Mucosa of gallbladder (tissue), 1 donor: ENCODE data around the gene AGRP. TPM values are rescaled to one million over a fixed set of nuclear protein-coding genes. Genes with fewer than 3 reads are reported as not detected.
A peak's percentile ranks its signal among the peaks of the same experiment; 100 is the strongest.
"Not testable (repeated sequence)": the region's sequence is repeated elsewhere in the genome, so short reads cannot be mapped to it uniquely, and the experiment has no call there.

Experiments used
- DNase-seq: peaks from one replicate; pipeline ENCODE4 v3.0.0-alpha.2; 2020; ENCODE audit warnings: low spot score
- total RNA-seq: library from RNA; stranded (reverse); gene quantifications from one replicate; pipeline ENCODE4 v1.2.1, GENCODE V29; 2021
- donor health status: DM: no; HTN: no; CAD: no.

AGRP gene
- total RNA-seq, 1 donor from 2014 or later, result not detected

DNA sequence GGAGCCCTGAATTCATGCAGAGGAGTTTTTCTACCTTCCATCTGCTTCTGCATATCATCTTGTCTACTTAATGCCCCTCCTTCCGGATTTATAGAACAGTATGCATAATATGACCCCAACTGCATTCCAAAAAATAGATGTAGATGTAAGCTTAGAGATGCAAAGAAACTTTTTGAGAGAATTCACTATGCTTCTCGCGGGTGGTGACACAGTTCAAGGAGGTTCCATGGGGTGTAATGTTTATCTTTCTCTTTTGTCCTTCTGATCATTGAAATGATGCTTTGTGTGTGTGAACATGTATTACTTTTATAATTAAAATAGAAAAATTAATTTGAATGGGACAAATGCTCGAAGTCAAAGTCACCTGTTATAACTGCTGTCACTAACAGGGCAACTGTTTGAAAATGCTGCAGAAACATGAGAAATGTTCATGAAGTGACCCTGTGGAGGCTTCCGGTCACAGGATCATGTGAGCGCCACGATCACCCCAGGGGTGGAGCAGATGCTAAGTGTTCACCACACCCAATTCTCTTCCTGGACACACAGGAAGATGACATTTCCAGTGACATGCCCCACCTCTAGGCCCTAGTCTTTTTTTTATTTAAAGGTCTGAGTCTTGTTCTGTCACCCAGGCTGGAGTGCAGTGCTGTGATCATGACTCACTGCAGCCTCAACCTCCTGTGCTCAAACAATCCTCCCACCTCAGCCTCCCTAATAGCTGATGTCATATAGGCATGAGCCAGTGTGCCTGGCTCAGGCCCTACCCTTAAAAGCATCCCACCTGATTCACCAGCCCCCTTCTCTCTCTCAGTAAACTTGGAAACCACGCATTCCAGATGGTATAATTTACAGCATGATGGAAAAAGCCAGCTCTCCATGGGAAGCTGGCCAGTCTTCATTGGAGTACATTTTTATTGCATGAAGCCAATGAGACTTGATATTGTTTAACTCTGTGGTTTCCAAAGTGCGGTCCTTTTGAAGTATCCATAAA, 21.0 kb upstream of the AGRP start:
- no peak for DNase-seq

DNA sequence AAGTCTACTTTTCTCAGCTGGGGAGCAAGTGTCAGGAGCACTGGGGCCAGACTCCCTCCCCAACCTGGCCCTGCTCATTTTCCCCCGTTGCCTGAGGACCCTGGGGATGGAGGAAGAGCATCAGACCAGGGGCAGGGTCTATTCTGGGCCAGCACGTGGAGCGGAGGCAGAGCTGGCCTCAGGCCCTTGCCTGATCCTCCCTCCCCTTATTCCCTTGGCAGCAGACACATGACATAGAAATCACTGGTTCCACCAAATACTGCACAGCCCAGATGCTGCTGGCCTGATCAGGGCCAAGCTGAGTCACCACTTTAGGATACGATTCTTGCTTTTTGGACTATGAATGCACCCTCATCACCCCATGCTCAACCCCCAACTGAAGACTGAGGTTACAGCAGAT, 15.8 kb upstream of the AGRP start:
- no peak for DNase-seq

DNA sequence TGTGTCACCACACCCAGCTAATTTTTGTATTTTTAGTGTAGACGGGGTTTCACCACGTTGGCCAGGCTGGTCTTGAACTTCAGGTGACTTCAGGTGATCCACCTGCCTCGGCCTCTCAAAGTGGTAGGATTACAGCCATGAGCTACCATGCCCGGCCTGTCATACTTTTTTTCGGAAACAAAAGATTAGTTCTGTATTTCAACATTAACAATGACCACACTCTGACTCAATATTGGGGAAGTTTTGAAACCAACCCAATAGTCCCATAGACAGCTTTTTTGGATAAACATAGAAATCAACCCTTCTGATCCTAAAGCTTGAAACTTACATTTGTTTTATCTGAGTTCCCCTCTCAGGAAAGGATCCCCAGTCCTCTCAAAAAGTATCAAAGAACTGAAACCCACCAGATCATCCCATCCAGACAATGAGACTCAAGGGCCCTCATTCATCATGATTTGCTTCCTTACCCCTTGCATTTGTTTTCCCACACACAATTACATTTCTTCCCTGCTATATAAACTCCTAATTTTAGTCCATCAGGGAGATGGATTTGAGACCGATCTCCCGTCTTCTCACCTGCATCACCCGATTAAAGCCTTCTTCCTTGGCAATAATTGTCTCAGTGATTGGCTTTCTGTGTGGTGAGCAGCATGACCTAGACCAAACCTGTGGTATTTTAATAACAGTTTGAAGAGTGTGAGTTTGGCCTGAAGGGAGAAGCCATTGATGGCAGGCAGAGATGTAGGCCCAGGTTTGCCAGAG, 7.2 kb upstream of the AGRP start:
- no peak for DNase-seq

GRCh38 chr16:67489401-67490083, 6.2 kb upstream of the AGRP start:
- no peak for DNase-seq

DNA sequence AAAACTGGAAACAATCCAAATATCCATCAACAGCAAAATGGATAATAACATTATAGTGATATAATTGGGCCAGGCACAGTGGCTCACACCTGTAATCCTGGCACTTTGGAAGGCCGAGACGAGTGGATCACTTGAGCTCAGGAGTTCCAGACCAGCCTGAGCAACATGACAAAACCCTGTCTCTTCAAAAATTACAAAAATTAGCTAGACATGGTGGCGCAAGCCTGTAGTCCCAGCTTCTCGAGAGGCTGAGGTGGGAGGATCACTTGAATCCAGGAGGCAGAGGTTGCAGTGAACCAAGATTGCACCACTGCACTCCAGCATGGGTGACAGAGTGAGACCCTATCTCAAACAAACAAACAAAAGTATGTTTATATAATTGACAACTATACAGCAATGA, 4.2 kb upstream of the AGRP start:
- not testable (repeated sequence) for DNase-seq

DNA sequence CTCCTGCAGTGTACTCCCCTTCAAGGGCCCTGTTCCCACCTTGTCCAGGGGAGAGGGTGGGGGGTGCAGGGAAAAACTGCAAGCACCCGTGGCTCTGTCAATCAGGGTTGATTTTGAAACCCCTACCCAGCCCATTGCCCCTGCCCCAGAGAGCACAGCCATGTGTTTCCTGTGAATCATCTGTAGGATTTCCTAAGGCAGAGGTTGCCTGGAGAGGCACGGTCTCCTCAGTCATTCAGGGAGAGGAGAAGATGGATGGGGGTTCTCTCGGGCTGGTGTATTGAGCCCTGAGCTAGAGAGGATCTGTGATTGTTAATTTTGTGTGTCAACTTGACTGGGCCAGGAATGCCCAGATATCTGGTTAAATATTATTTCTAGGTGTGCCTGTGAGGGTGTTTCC, 3.5 kb upstream of the AGRP start:
- DNase-seq, result no peak

DNA sequence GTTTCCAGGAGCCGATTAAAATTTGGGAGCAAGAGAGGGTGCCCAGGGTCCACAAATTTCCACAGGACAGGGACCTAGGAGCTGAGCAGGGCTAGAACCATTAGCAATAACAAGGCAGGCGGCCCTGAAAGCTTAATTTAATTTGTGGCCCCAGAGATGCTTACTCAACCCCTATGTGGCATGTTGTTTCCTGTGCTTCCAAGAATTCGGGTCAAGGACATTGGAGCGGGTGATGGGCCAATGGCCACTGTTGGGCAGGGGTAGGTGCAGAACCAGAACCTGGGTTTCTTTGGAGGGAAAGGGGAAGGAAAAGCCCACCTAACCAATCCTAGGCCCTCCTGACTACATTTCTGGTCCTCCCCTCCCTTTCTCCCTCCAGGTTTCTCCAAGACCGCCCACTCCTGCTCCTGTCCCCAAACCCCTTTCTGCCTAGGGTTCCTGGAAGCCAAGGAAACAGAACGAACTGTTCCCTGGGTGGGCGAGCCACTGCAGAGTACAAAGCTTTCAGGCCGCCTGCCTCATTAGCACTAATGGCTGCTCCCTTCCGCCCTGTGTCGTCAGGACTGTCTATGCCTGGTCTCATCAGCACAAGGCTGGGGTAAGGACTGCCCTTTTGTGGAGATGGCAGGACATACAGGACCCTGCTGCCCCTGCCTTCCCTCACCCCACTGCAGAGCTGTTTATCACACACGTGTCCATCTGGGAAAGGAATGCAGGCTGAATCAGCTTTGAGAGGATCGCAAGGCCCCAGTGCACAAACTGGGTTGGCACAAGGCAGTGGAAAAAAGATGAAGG, 581 bp upstream of the AGRP start:
- DNase-seq, result no peak

DNA sequence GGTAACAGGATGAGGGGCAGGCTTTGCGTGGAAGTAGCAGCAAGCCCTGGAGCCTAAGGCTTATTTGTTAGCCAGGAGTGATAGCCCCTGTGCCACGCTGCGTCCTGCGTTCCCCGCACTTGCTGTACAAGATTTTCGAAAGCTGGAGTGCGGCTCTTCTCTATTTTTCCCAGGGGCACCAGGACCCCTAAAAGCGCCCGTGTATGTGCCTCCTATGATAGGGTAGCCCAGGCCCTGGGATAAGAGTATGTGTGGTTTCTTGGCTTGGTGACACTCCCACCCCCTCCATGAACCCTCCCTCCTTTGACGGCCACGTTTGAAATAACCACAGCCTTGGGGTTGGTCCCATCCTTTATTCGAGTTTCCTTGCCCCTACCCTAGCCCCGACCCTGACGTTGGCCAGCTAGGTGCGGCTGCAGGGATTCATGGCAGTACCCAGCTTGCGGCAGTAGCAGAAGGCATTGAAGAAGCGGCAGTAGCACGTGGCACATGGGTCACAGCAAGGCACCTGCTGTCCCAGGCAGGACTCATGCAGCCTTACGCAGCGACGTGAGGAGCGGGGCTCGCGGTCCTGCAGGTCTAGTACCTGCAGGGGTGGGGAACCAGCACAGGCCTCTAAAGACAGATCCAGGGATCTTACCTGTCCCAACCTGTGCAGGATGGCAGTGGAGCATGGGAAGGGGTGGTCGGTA, 968 bp downstream of the AGRP start:
- no peak for DNase-seq

- DNase-seq, result peak; percentile 42
Observed at GRCh38 chr16:67481561-67482232, 1.6 kb downstream of the AGRP start.

DNA sequence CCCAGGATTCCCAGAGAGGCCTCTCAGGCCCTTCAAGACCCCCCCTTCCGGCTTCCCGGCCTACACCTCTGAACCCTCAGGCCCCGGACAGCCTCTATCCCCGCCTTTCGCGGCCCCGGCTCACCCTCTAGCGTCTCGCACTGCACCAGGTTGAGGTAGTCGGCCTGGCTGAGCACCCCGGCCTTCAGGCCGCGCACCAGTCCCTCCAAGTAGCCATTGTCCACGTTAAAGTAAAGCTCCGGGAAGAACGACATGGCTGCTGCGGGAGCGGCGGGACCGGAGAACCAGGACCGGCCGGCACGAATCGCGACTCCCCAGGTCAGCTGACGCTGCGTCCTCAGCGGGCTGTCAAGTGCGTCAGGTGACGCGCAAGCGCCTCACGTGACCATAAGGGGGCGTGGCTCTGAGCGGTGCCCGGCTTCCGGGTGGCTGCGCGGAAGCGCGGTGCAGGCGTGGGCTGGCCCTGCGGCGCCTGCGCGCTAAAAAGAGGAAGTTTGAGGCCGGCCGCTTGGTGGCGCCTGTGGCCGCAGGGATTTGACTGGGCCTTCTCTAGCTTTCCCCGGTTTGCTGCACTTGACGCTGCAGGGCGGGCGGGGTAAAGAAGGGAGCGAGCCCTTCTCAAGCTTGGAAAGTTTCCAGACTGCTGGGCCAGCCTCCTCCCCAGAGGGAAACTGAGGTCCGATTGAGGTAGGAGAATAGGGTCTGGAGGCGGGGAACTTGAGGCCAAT, 2.4 kb downstream of the AGRP start, which contains the start of gene ATP6V0D1:
Gene ATP6V0D1 (minus strand): TSS at position 325 of the 728 bp plus-strand sequence. CDS start 71 bp downstream, at position 254.
- peak; percentile 100 for DNase-seq

DNA sequence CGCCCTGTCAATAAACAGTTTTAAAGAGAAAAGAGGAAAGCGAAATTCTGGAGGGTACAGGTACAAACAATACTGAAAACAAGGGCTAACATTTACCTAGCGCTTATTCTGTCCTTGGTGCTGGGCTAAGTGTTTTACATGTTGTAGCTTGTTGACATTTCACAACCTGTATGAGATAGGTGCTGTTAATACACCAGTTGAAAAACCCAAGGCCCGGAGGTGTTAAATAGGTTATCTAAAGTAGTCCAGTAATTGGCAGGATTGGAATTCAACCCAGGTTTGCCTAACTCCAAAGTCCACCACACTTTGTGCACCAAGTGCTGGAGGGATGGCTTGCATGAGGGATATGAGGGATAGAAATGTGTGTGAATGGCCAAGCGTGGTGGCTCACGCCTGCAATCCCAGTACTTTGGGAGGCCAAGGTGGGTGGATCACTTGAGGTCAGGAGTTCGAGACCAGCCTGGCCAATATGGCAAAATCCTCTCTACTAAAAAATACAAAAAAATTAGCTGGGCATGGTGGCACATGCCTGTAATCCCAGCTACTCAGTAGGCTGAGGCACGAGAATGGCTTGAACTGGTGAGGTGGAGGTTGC, 5.3 kb downstream of the AGRP start:
- no peak for DNase-seq

- no peak for DNase-seq
Observed at GRCh38 chr16:67474551-67475455, 8.5 kb downstream of the AGRP start.

- no peak for DNase-seq
Observed at GRCh38 chr16:67471758-67472384, 11.5 kb downstream of the AGRP start.

DNA sequence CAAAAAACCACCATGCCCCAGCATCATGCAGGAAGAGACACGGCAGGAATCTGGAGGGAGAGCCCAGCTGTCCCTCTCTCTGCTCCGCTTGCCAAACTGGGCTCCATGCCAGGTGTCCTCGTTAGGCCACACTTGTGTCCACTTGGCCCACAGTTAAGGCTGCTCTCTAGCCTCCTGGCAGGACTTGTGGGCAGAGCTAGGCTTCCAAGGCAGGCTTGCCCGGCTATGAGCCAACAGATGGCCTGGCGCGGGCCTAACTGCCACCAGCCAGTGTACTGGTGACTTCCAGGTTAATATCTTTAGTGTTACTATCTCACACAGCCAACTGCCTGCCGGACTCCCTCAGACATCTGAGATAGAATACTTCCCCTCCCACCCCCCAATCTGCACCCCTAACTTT, 13.0 kb downstream of the AGRP start:
- peak; percentile 67 for DNase-seq

DNA sequence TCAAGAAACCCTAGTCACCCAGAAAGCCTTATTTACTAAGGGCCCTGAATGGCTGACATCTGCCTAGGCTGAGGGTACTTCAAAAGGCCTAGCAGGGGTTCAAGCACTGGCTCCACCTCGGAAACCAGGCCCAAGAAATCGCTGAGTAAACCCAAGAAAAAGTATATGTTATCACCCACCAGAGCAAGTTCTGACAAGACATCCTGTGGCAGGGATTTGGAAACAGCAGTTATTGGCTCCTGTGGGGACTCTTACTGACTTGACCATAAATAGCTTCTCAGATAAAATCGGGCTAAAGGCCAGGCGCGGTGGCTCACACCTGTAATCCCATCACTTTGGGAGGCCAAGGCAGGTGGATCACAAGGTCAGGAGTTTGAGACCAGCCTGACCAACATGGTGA, 14.6 kb downstream of the AGRP start:
- DNase-seq, result no peak

- DNase-seq, result no peak
Observed at GRCh38 chr16:67466581-67466980, 16.8 kb downstream of the AGRP start.

- DNase-seq, result no peak
Observed at GRCh38 chr16:67464565-67464964, 18.8 kb downstream of the AGRP start.
